WTC11 (cell line): ENCODE results near the gene MOV10L1. TPM values are rescaled to one million over a fixed set of nuclear protein-coding genes. Genes with fewer than 3 reads are reported as not detected.

ENCODE experiments used
- ATAC-seq: fragments of 200-7000 bp; cut with Tn5 transposase; 2 replicates; pipeline ENCODE4 v1.10.0; 2021; ENCODE audit warnings: mild to moderate bottlenecking, moderate library complexity
- CTCF ChIA-PET: fragments of 300-600 bp; sonication (Branson Sonifier 250); formaldehyde crosslinking; loops from one replicate; lab custom pipeline; 2021; ENCODE audit warnings: antibody characterized with exemption; lab: Charles Lee
- POLR2A ChIA-PET: fragments of 350-600 bp; sonication (Branson Sonifier 250); formaldehyde crosslinking; loops from one replicate; lab custom pipeline; 2021; ENCODE audit warnings: antibody characterized with exemption; lab: Charles Lee
- DNase-seq: peaks from one replicate; pipeline ENCODE4 v3.0.0; 2021; ENCODE audit warnings: low spot score
- H3K27ac Mint-ChIP-seq: 2 replicates; pipeline ENCODE4 v1.8.0; 2021; ENCODE audit warnings: mixed read lengths
- H3K27me3 Mint-ChIP-seq: 2 replicates; pipeline ENCODE4 v1.8.0; 2021; ENCODE audit warnings: low read depth, mild to moderate bottlenecking, moderate library complexity, mixed read lengths
- H3K36me3 Mint-ChIP-seq: 2 replicates; pipeline ENCODE4 v1.8.0; 2021; ENCODE audit warnings: mixed read lengths
- H3K4me1 Mint-ChIP-seq: 2 replicates; pipeline ENCODE4 v1.8.0; 2022; ENCODE audit warnings: mixed read lengths
- H3K4me3 Mint-ChIP-seq: 2 replicates; pipeline ENCODE4 v1.8.0; 2021; ENCODE audit warnings: mild to moderate bottlenecking, moderate library complexity, mixed read lengths
- H3K9me3 Mint-ChIP-seq: 2 replicates; pipeline ENCODE4 v1.8.0; 2021; ENCODE audit warnings: mixed read lengths
- AFF4 ChIP-seq: sonication (generic); formaldehyde crosslinking; IDR thresholded peaks from 2 replicates; pipeline ENCODE4 v1.8.1; 2023; ENCODE audit warnings: mild to moderate bottlenecking, missing genetic modification reagents, borderline replicate concordance
- CDX4 ChIP-seq: fragments of 250-450 bp; sonication (Bioruptor Pico); IDR thresholded peaks from 2 replicates; pipeline ENCODE4 v1.9.0; 2021; ENCODE audit warnings: moderate library complexity, mild to moderate bottlenecking, inconsistent platforms, borderline replicate concordance
- CREM ChIP-seq: sonication (generic); formaldehyde crosslinking; IDR thresholded peaks from 2 replicates; pipeline ENCODE4 v1.8.1; 2022; ENCODE audit warnings: mild to moderate bottlenecking, missing genetic modification reagents, moderate library complexity
- EMX1 ChIP-seq: fragments of 250-450 bp; sonication (Bioruptor Pico); IDR thresholded peaks from 2 replicates; pipeline ENCODE4 v1.8.0; 2021; ENCODE audit warnings: mild to moderate bottlenecking
- ERG ChIP-seq: fragments of 250-450 bp; sonication (Bioruptor Pico); IDR thresholded peaks from 2 replicates; pipeline ENCODE4 v1.8.0; 2021; ENCODE audit warnings: mild to moderate bottlenecking
- ETV6 ChIP-seq: sonication (generic); formaldehyde crosslinking; IDR thresholded peaks from 2 replicates; pipeline ENCODE4 v1.8.1; 2022; ENCODE audit warnings: mild to moderate bottlenecking, missing genetic modification reagents
- FOXK1 ChIP-seq: sonication (generic); formaldehyde crosslinking; IDR thresholded peaks from 2 replicates; pipeline ENCODE4 v1.8.0; 2022; ENCODE audit warnings: mild to moderate bottlenecking, moderate library complexity, missing genetic modification reagents
- FOXP1 ChIP-seq: sonication (generic); formaldehyde crosslinking; IDR thresholded peaks from 2 replicates; pipeline ENCODE4 v1.8.0; 2022; ENCODE audit warnings: missing genetic modification reagents, mild to moderate bottlenecking, moderate library complexity, borderline replicate concordance
- GTF2I ChIP-seq: fragments of 250-450 bp; sonication (Bioruptor Pico); conservative IDR thresholded peaks from 2 replicates; pipeline ENCODE4 v1.4.0; 2021; ENCODE audit warnings: mild to moderate bottlenecking
- HMGA2 ChIP-seq: fragments of 250-450 bp; sonication (Bioruptor Pico); IDR thresholded peaks from 2 replicates; pipeline ENCODE4 v1.4.0; 2021; ENCODE audit warnings: mild to moderate bottlenecking, moderate library complexity
- KAT7 ChIP-seq: sonication (generic); formaldehyde crosslinking; IDR thresholded peaks from 2 replicates; pipeline ENCODE4 v1.8.1; 2023; ENCODE audit warnings: missing genetic modification reagents, mild to moderate bottlenecking, borderline replicate concordance
- MYBL2 ChIP-seq: sonication (generic); formaldehyde crosslinking; IDR thresholded peaks from 2 replicates; pipeline ENCODE4 v1.8.1; 2023; ENCODE audit warnings: mild to moderate bottlenecking, moderate library complexity, missing genetic modification reagents
- NFATC4 ChIP-seq: fragments of 250-450 bp; sonication (Bioruptor Pico); IDR thresholded peaks from 2 replicates; pipeline ENCODE4 v1.9.0; 2021; ENCODE audit warnings: mild to moderate bottlenecking
- RELA ChIP-seq: sonication (generic); formaldehyde crosslinking; IDR thresholded peaks from 2 replicates; pipeline ENCODE4 v1.8.1; 2022; ENCODE audit warnings: missing genetic modification reagents, mild to moderate bottlenecking, borderline replicate concordance
- SMAD3 ChIP-seq: sonication (generic); formaldehyde crosslinking; IDR thresholded peaks from 2 replicates; pipeline ENCODE4 v1.8.0; 2022; ENCODE audit warnings: missing genetic modification reagents, mild to moderate bottlenecking, borderline replicate concordance
- SMAD4 ChIP-seq: sonication (generic); formaldehyde crosslinking; IDR thresholded peaks from 2 replicates; pipeline ENCODE4 v1.8.0; 2022; ENCODE audit warnings: mild to moderate bottlenecking, missing genetic modification reagents
- STAT6 ChIP-seq: sonication (generic); formaldehyde crosslinking; conservative IDR thresholded peaks from 2 replicates; pipeline ENCODE4 v1.8.1; 2023; ENCODE audit warnings: mild to moderate bottlenecking, low read depth, missing genetic modification reagents, moderate library complexity
- total RNA-seq: library from RNA; stranded (reverse); gene quantifications from 3 replicates; pipeline ENCODE4 v1.2.3, GENCODE V29; 2021
- TF ChIP-seq, protein P1 (sequence below): fragments of 250-450 bp; sonication (Bioruptor Pico); IDR thresholded peaks from 2 replicates; pipeline ENCODE4 v1.9.0; 2021; ENCODE audit warnings: mild to moderate bottlenecking
- TF ChIP-seq, protein P2 (sequence below): sonication (generic); formaldehyde crosslinking; IDR thresholded peaks from 2 replicates; pipeline ENCODE4 v1.8.0; 2022; ENCODE audit warnings: mild to moderate bottlenecking, missing genetic modification reagents

MOV10L1 gene
- total RNA-seq, 1 experiment from 2014 or later, result not detected

DNA sequence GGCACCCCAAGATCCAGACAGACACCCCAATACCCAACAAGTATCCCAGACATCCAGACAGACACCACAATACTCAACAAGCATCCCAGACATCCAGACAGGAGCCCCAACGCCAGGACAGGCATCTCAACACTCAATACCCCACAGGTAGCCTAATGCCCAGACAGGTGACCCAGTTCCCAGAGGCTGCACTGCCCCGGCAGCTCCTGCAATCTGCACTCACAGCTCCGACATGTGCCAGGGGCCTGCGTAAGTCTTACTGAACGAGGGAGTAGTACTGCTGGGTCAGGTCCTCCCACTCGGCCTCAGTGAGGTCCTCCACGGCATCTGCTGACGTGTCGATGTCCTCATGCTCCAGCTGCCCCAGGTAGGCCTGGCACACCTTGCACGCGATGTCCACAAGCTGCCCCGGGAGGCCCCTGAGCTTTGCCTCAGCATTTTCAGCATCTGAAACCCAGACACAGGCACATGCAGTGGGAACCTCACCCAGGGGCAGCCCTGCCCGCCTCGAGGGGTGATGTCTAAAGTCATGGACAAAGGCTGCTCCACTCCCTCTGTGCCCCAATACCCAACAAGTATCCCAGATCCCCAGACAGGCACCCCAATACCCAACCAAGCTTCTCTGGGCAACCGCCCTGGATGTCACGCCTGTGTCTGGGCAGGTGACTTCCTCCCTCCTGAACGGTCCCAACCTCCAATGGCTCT is 48.3 kb upstream of the MOV10L1 start:
- no peak overlapping the region for H3K4me3 Mint-ChIP-seq
- ATAC-seq, result no peak
- ChIA-PET CTCF (interaction anchor here (0.6 to 1.1 kb wide), 2 partner anchors 11 to 18 kb away, joined by 3 to 4 read pairs; no protein-coding TSS in a partner anchor), POLR2A (no interaction called here)
- no peak for DNase-seq
- H3K27me3 Mint-ChIP-seq, result no peaks in the 10 kb centered on the region
- no peaks in the 10 kb centered on the region for H3K4me1 Mint-ChIP-seq
- TF ChIP-seq FOXK1 (no peak), HMGA2 (CRISPR knock-in tag) (no peak), STAT6 (CRISPR knock-in tag) (no peak), GTF2I (CRISPR knock-in tag) (no peak), SMAD4 (CRISPR knock-in tag) (no peak), ETV6 (no peak), RELA (CRISPR knock-in tag) (no peak), KAT7 (no peak), CDX4 (no peak), NFATC4 (CRISPR knock-in tag) (no peak)
- TF ChIP-seq, protein P1, sequence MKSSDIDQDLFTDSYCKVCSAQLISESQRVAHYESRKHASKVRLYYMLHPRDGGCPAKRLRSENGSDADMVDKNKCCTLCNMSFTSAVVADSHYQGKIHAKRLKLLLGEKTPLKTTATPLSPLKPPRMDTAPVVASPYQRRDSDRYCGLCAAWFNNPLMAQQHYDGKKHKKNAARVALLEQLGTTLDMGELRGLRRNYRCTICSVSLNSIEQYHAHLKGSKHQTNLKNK (CRISPR knock-in tag), result no peak
- H3K36me3 Mint-ChIP-seq, result no peaks in the 10 kb centered on the region
- peaks cover 14% of the 10 kb centered on the region for H3K9me3 Mint-ChIP-seq
- H3K27ac Mint-ChIP-seq, result no peak overlapping the region

DNA sequence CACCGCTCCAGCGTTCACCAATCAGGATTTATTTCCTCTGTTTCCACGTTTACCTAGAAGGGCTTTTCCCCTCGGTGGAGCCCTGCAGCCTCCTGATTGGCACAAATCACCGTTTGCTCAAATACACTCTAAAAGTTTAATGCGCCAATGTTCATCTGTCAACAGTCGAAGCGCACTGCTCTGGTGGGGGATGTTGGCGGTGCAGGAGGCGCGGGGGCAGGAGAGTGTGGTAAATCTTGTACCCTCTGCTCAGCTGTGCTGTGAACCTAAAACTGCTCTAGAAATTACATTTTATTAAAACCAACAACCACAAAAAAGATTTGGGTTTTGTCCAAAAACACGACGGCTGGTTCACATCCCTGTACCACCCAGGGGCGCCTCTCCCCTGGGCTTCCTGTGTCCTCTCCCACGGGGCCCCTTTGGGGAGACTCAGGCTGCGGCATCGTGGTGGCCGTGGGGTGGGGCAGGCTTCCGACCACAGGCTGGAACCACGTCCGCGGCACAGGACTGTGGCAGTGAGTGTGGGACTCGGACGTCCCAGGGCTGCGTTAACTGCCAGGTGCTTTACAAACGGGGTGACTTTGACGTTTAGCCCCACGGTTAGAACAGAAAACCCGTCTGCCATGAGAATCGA is 45.2 kb upstream of the MOV10L1 start:
- H3K4me1 Mint-ChIP-seq, result no peaks in the 10 kb centered on the region

More for the DNA sequence above, 45.2 kb upstream of the MOV10L1 start:
- Mint-ChIP-seq H3K9me3 (peaks cover 4% of the 10 kb centered on the region; the same call in 1 of the 2 replicates), H3K4me3 (no peak overlapping the region), H3K36me3 (no peaks in the 10 kb centered on the region), H3K27ac (no peak overlapping the region)
- DNase-seq, result no peak
- POLR2A ChIA-PET, result no interaction called here
- TF ChIP-seq AFF4, result no peak
- TF ChIP-seq EMX1 (CRISPR knock-in tag), result no peak
- no peak for TF ChIP-seq CREM (CRISPR knock-in tag)
- no peak for TF ChIP-seq ERG (CRISPR knock-in tag)
- TF ChIP-seq, protein P2, sequence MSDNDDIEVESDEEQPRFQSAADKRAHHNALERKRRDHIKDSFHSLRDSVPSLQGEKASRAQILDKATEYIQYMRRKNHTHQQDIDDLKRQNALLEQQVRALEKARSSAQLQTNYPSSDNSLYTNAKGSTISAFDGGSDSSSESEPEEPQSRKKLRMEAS, result no peak
- TF ChIP-seq SMAD3 (CRISPR knock-in tag), result no peak
- TF ChIP-seq FOXP1 (CRISPR knock-in tag), result no peak
- no peak for TF ChIP-seq MYBL2
- TF ChIP-seq, all 79 proteins: peak for 0
- CTCF ChIA-PET, result interaction anchor here (1.5 kb wide), 1 partner anchor 14 kb away, joined by 5 read pairs; no protein-coding TSS in a partner anchor
- no peaks in the 10 kb centered on the region for H3K27me3 Mint-ChIP-seq
- ATAC-seq, result no peak
